PFSK-1 (cell line): ENCODE measurements around the gene SERPINB10.

Experiments
- FOXP2 ChIP-seq: optimal IDR thresholded peaks from 2 replicates; pipeline ENCODE3; 2011; ENCODE audit warnings: borderline replicate concordance, control low read depth, inconsistent platforms; ENCODE audit not compliant: insufficient read depth; ENCODE audit errors: extremely low read length, extremely low read depth
- POLR2AphosphoS5 ChIP-seq: IDR thresholded peaks from 2 replicates; pipeline ENCODE4 v1.6.1; 2012; ENCODE audit warnings: low read depth, mild to moderate bottlenecking, control low read depth, low read length, moderate library complexity
- REST ChIP-seq, 2 experiments: IDR thresholded peaks; 2 replicates each; pipeline versions ENCODE4 v1.6.1 to v1.8.0; 2011 to 2012; ENCODE audit warnings: low read depth in 2 of 2, low read length in 2 of 2, control low read depth in 1 of 2, inconsistent platforms in 1 of 2, mild to moderate bottlenecking in 1 of 2, moderate library complexity in 1 of 2; ENCODE audit not compliant: insufficient read depth in 1 of 2
- SIN3A ChIP-seq: IDR thresholded peaks from 2 replicates; pipeline ENCODE4 v1.6.1; 2012; ENCODE audit warnings: mild to moderate bottlenecking, low read length, moderate library complexity, borderline replicate concordance; ENCODE audit not compliant: insufficient read depth
- TAF1 ChIP-seq: IDR thresholded peaks from 2 replicates; pipeline ENCODE4 v1.6.1; 2012; ENCODE audit warnings: low read length, control low read depth, borderline replicate concordance; ENCODE audit not compliant: insufficient read depth

The SERPINB10 gene

GRCh38 chr18:63936932-63937393 lies 29.2 kb downstream of the SERPINB10 start:
- TF ChIP-seq POLR2AphosphoS5 (no peak), TAF1 (no peak), REST (IDR thresholded peaks at IDR 0.05; ENCODE audit: insufficient read depth in 1 of 2, low read depth in 2 of 2, low read length in 2 of 2) (no peak), FOXP2 (no peak), SIN3A (no peak)

GRCh38 chr18:63940008-63940407 lies 32.2 kb downstream of the SERPINB10 start:
- TF ChIP-seq TAF1 = no peak
- TF ChIP-seq REST (IDR thresholded peaks at IDR 0.05; ENCODE audit: insufficient read depth in 1 of 2, low read depth in 2 of 2, low read length in 2 of 2) = no peak
- no peak for TF ChIP-seq SIN3A
- no peak for TF ChIP-seq POLR2AphosphoS5
- no peak for TF ChIP-seq FOXP2

GRCh38 chr18:63947051-63947790 lies 39.5 kb downstream of the SERPINB10 start:
- TF ChIP-seq POLR2AphosphoS5 (no peak), SIN3A (no peak), TAF1 (no peak), FOXP2 (no peak), REST (IDR thresholded peaks at IDR 0.05; ENCODE audit: insufficient read depth in 1 of 2, low read depth in 2 of 2, low read length in 2 of 2) (no peak)

GRCh38 chr18:63949068-63949737 lies 41.4 kb downstream of the SERPINB10 start, which contains the start of gene HMSD:
TSS of gene HMSD (plus strand) at chr18:63949301. CDS start at chr18:63953456, 4,155 bp downstream.
- TF ChIP-seq REST (IDR thresholded peaks at IDR 0.05; ENCODE audit: insufficient read depth in 1 of 2, low read depth in 2 of 2, low read length in 2 of 2) = no peak
- no peak for TF ChIP-seq FOXP2
